GM13977 (cell line): ENCODE data around the gene DOCK3.

Experiments
- DNase-seq: peaks from one replicate; pipeline ENCODE4 v3.0.0; 2012; ENCODE audit warnings: low spot score
- CTCF ChIP-seq: IDR thresholded peaks from 2 replicates; pipeline ENCODE4 v1.5.1; 2012; ENCODE audit warnings: mild to moderate bottlenecking, control low read depth; ENCODE audit not compliant: insufficient read depth; ENCODE audit errors: extremely low read depth, missing control alignments
- in situ Hi-C: fragments of 300-500 bp; cut with MboI; formaldehyde crosslinking; loops from one replicate; pipeline ENCODE4 v1.12.0; 2022; ENCODE audit warnings: low sequenced_read_pairs, low pct_unique_long_range_greater_than_20kb, mixed read lengths, inconsistent platforms; ENCODE audit not compliant: unreplicated experiment

The DOCK3 gene

DNA sequence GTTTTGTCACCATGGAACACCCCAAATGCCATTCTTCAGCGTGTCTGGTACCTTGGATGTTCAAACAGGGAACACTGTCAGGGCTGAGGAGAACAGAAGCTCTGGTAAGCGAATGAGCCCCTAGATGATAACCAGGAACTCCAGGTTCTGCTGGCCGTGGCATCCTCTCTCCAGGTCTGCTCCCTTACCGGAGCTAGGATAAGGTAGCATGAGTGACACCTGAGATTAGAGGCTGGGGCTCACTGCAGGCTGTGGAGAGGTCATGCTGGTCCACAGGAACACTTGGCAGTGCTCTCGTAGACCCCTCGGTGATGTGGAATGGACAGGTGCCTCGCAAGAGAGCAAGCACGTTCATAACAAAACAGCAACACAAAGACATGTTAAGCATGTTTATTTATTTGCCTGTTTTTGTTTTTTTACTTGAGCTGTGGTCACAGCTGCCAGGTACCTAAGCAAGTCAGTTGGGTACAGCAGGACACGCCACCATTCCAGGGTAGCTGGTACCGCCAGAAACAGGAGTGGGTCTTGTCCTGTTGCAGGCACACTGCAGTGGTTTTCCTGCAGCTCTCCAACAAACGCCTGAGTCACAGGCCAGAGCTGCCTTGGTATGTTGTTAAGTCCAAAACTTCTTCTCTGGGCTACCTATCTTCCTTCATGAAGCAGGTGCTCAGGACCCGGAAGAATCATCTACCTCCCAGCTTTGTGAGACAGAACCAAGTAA, 720.9 kb downstream of the DOCK3 start:
- in situ Hi-C loops, result no loop called here
- TF ChIP-seq CTCF, result no peak
- no peak for DNase-seq

- in situ Hi-C loops, result no loop called here
- TF ChIP-seq CTCF, result no peak
- no peak for DNase-seq
Measured at GRCh38 chr3:51396401-51396800, 721.7 kb downstream of the DOCK3 start.

- in situ Hi-C loops, result no loop called here
- no peak for TF ChIP-seq CTCF
- DNase-seq, result no peak
Measured at GRCh38 chr3:51397392-51397791, 722.7 kb downstream of the DOCK3 start.

GRCh38 chr3:51398595-51399310, 724.0 kb downstream of the DOCK3 start:
- in situ Hi-C loops, result no loop called here
- TF ChIP-seq CTCF, result no peak
- DNase-seq, result no peak

GRCh38 chr3:51400166-51400565, 725.4 kb downstream of the DOCK3 start:
- in situ Hi-C loops, result no loop called here
- no peak for DNase-seq
- no peak for TF ChIP-seq CTCF

DNA sequence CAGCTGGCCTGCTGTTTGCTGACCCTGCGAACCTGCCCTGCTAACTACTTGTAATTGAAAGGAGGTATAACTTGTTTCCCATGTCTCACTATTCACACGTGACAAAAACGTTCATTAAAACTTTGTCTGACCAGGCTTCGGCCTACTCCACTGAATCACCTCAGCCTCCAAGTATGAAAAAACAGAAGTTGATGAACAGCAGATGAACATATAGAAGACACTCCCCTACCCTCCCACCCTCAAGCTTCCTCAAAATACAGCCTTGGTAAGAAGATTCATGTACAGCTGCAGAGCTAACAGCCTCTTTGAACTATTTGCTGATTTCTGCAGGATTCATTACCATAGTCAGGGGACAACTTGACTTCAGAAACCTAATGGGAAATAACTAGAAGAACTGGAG, 727.0 kb downstream of the DOCK3 start:
- in situ Hi-C loops, result no loop called here
- DNase-seq, result no peak
- TF ChIP-seq CTCF, result no peak

DNA sequence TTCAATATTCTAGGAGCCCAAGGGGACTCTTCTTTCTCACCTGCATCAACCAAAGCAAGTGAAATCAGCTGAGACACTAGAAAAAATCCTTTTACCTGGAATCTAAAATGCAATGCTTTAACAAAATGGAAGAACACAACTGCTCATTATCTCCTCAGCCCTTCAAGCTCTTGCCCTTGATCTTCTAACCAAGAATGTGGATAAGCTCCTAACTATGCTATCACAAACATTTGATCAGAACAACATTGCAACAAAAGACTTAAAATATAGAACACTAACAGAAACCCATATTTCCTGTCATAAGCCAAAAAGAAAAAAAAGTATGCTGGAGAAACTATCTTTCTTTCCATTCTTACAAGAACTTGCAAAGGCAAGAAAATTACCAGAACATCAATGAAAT, 728.9 kb downstream of the DOCK3 start:
- in situ Hi-C loops, result no loop called here
- DNase-seq, result no peak
- no peak for TF ChIP-seq CTCF
